GM23248 (cell line): ENCODE measurements around the gene PEX10. TPM values are rescaled to one million over a fixed set of nuclear protein-coding genes. Genes with fewer than 3 reads are reported as not detected.

Experiments
- DNase-seq: peaks from one replicate; pipeline ENCODE4 v3.0.0-alpha.2; 2015
- H2AFZ ChIP-seq: fragments of 200-600 bp; sonication (generic); 2 replicates; pipeline ENCODE4 v1.6.1; 2016; ENCODE audit warnings: antibody characterized with exemption
- H3F3A ChIP-seq: fragments of 200-600 bp; sonication (generic); 2 replicates; pipeline ENCODE4 v1.6.1; 2016; ENCODE audit warnings: mild to moderate bottlenecking, antibody characterized with exemption, mixed run types; ENCODE audit not compliant: insufficient read depth
- H3K27ac ChIP-seq: fragments of 200-600 bp; sonication (generic); 2 replicates; pipeline ENCODE4 v1.5.1; 2016; ENCODE audit warnings: mild to moderate bottlenecking
- H3K27me3 ChIP-seq: fragments of 200-600 bp; sonication (generic); replicated peaks from 2 replicates; pipeline ENCODE4 v1.6.1; 2016; ENCODE audit warnings: mild to moderate bottlenecking; ENCODE audit not compliant: insufficient read depth
- H3K36me3 ChIP-seq: fragments of 200-600 bp; sonication (generic); 2 replicates; pipeline ENCODE4 v1.6.1; 2016; ENCODE audit warnings: low read depth, mild to moderate bottlenecking
- H3K4me1 ChIP-seq: fragments of 200-600 bp; sonication (generic); 2 replicates; pipeline ENCODE4 v1.6.1; 2016; ENCODE audit warnings: mild to moderate bottlenecking; ENCODE audit not compliant: insufficient read depth
- H3K4me2 ChIP-seq: fragments of 200-600 bp; sonication (generic); one replicate; pipeline ENCODE4 v1.6.1; 2016; ENCODE audit warnings: mild to moderate bottlenecking; ENCODE audit not compliant: unreplicated experiment
- H3K4me3 ChIP-seq: fragments of 200-600 bp; sonication (generic); 2 replicates; pipeline ENCODE4 v1.5.1; 2016; ENCODE audit warnings: mild to moderate bottlenecking
- H3K79me2 ChIP-seq: fragments of 200-600 bp; sonication (generic); 2 replicates; pipeline ENCODE4 v1.6.1; 2016; ENCODE audit warnings: mild to moderate bottlenecking; ENCODE audit not compliant: insufficient read depth
- H3K9ac ChIP-seq: fragments of 200-600 bp; sonication (generic); 2 replicates; pipeline ENCODE4 v1.6.1; 2016; ENCODE audit warnings: mild to moderate bottlenecking
- H3K9me2 ChIP-seq: fragments of 200-600 bp; sonication (generic); 2 replicates; pipeline ENCODE4 v1.6.1; 2016; ENCODE audit warnings: mixed run types, mild to moderate bottlenecking, moderate library complexity; ENCODE audit not compliant: insufficient read depth
- H3K9me3 ChIP-seq: fragments of 200-600 bp; sonication (generic); one replicate; pipeline ENCODE4 v1.6.1; 2017; ENCODE audit warnings: low read depth
- H4K20me1 ChIP-seq: fragments of 200-600 bp; sonication (generic); 2 replicates; pipeline ENCODE4 v1.6.0; 2016; ENCODE audit not compliant: insufficient read depth
- EZH2 ChIP-seq: fragments of 200-600 bp; sonication (generic); IDR thresholded peaks from 2 replicates; pipeline ENCODE4 v1.6.1; 2018; ENCODE audit warnings: antibody characterized with exemption, mild to moderate bottlenecking; ENCODE audit not compliant: insufficient read depth, poor library complexity, severe bottlenecking
- EZH2phosphoT487 ChIP-seq: fragments of 200-600 bp; sonication (generic); IDR thresholded peaks from 2 replicates; pipeline ENCODE4 v1.6.1; 2018; ENCODE audit warnings: antibody characterized with exemption, moderate library complexity, mild to moderate bottlenecking, low read depth; ENCODE audit not compliant: insufficient read depth
- WGBS, 2 experiments: methylation state at CpG; one replicate each; pipeline ENCODE4 v1.1.6; 2015 to 2017; ENCODE audit warnings: low lambda C conversion rate in 2 of 2, low coverage in 1 of 2; ENCODE audit errors: missing lambda C conversion rate in 2 of 2; 5-methylcytosine and 5-hydroxymethylcytosine counted together
- in situ Hi-C: fragments of 300-500 bp; cut with MboI; formaldehyde crosslinking; loops from 2 replicates; pipeline ENCODE4 v1.15.0; 2020
- polyA plus RNA-seq: library from polyadenylated mRNA; unstranded; fragments of >200 nt; fragmentation: Nextera tagmentation; extraction: Ambion mirVana; gene quantifications from 2 replicates; pipeline ENCODE4 v1.2.1, GENCODE V29; 2016
- total RNA-seq: library from RNA; depleted of rRNA; stranded (reverse); fragments of >200 nt; shearing (Covaris generic); gene quantifications from 2 replicates; pipeline ENCODE4 v1.2.3, GENCODE V29; 2014

PEX10 gene
- total and polyA plus RNA-seq, 2 experiments from 2014 or later: 24.7 to 51.3 TPM

GRCh38 chr1:2418791-2419320 lies 6.5 kb upstream of the PEX10 start:
- Histone ChIP-seq H3K4me3 (no peak overlapping the region), H3K9ac (no peak overlapping the region), H3K9me2 (no peaks in the 10 kb centered on the region), H3K27me3 (peaks cover 14% of the 10 kb centered on the region), H4K20me1 (no peaks in the 10 kb centered on the region), H3K79me2 (no peaks in the 10 kb centered on the region), H2AFZ (no peak overlapping the region), H3K9me3 (no peaks in the 10 kb centered on the region), H3K36me3 (no peaks in the 10 kb centered on the region), H3K27ac (no peak overlapping the region), H3K4me2 (no peak overlapping the region), H3K4me1 (no peaks in the 10 kb centered on the region), H3F3A (no peaks in the 10 kb centered on the region)
- no peak for DNase-seq
- in situ Hi-C loops: loop anchor here (10.0 to 25.0 kb wide), 3 partner anchors 126 to 1006 kb away; partner anchors contain the start of gene ACTRT2
- WGBS, 2 experiments: 46 to 50% methylated on average over 16 of the region's 16 CpGs
- TF ChIP-seq EZH2phosphoT487 (no peak), EZH2 (no peak)

GRCh38 chr1:2417833-2418225 lies 5.5 kb upstream of the PEX10 start:
- Histone ChIP-seq H3K4me2 (no peak overlapping the region), H3K9me3 (no peaks in the 10 kb centered on the region), H3K27ac (no peak overlapping the region), H3K9me2 (no peaks in the 10 kb centered on the region), H3K4me3 (no peak overlapping the region), H4K20me1 (no peaks in the 10 kb centered on the region), H3K27me3 (peaks cover 14% of the 10 kb centered on the region), H3K79me2 (no peaks in the 10 kb centered on the region), H3K4me1 (no peaks in the 10 kb centered on the region), H3K9ac (no peak overlapping the region), H2AFZ (no peak overlapping the region), H3K36me3 (no peaks in the 10 kb centered on the region), H3F3A (no peaks in the 10 kb centered on the region)
- in situ Hi-C loops: loop anchor here (10.0 to 25.0 kb wide), 3 partner anchors 127 to 1007 kb away; partner anchors contain the start of gene ACTRT2
- DNase-seq: no peak
- WGBS, 2 experiments: 50 to 53% methylated on average over 14 of the region's 14 CpGs
- TF ChIP-seq EZH2phosphoT487: no peak
- TF ChIP-seq EZH2: no peak

- Histone ChIP-seq H3F3A (no peaks in the 10 kb centered on the region), H2AFZ (no peak overlapping the region), H3K27ac (no peak overlapping the region), H3K4me2 (no peak overlapping the region), H4K20me1 (no peaks in the 10 kb centered on the region), H3K4me3 (no peak overlapping the region), H3K36me3 (no peaks in the 10 kb centered on the region), H3K9me3 (no peaks in the 10 kb centered on the region), H3K27me3 (peaks cover 14% of the 10 kb centered on the region), H3K9me2 (no peaks in the 10 kb centered on the region), H3K79me2 (no peaks in the 10 kb centered on the region), H3K4me1 (no peaks in the 10 kb centered on the region), H3K9ac (no peak overlapping the region)
- no peak for DNase-seq
- in situ Hi-C loops: loop anchor here (10.0 to 25.0 kb wide), 3 partner anchors 128 to 1008 kb away; partner anchors contain the start of gene ACTRT2
- TF ChIP-seq EZH2phosphoT487 (no peak), EZH2 (no peak)
- WGBS, 2 experiments: 57 to 62% methylated on average over 13 of the region's 13 CpGs
Observed at GRCh38 chr1:2417083-2417832, 4.9 kb upstream of the PEX10 start.

- H3K4me2 ChIP-seq: no peak overlapping the region
- H3K4me1 ChIP-seq: no peaks in the 10 kb centered on the region
- WGBS, 2 experiments: 22 to 37% methylated on average over 9 to 12 of the region's 12 CpGs
- no peak overlapping the region for H3K9ac ChIP-seq
- TF ChIP-seq EZH2 (no peak), EZH2phosphoT487 (no peak)
- H4K20me1 ChIP-seq: no peaks in the 10 kb centered on the region
- DNase-seq: no peak
- no peak overlapping the region for H3K27ac ChIP-seq
- H3K79me2 ChIP-seq: peaks cover 8% of the 10 kb centered on the region
- H3K27me3 ChIP-seq: peaks cover 12% of the 10 kb centered on the region
- no peaks in the 10 kb centered on the region for H3K36me3 ChIP-seq
- in situ Hi-C loops: loop anchor here (10.0 to 25.0 kb wide), 3 partner anchors 128 to 1008 kb away; partner anchors contain the start of gene ACTRT2
- H3K9me3 ChIP-seq: no peaks in the 10 kb centered on the region
- no peak overlapping the region for H2AFZ ChIP-seq
- no peaks in the 10 kb centered on the region for H3F3A ChIP-seq
- H3K9me2 ChIP-seq: no peaks in the 10 kb centered on the region
- H3K4me3 ChIP-seq: no peak overlapping the region
Observed at GRCh38 chr1:2416403-2416802, 4.0 kb upstream of the PEX10 start.
